HepG2 (cell line): ENCODE measurements around the gene TK2. TPM values are rescaled to one million over a fixed set of nuclear protein-coding genes. Genes with fewer than 3 reads are reported as not detected.

ENCODE experiments used
- BCL6 ChIP-seq: IDR thresholded peaks from 2 replicates; pipeline ENCODE4 v1.6.1; 2016; ENCODE audit warnings: missing genetic modification reagents, missing compliant biosample characterization
- CEBPG ChIP-seq: IDR thresholded peaks from 2 replicates; pipeline ENCODE4 v1.6.1; 2016
- CENPT ChIP-seq: sonication (generic); formaldehyde crosslinking; IDR thresholded peaks from 2 replicates; pipeline ENCODE4 v1.8.0; 2022; ENCODE audit warnings: low read depth, mild to moderate bottlenecking, moderate library complexity, missing genetic modification reagents
- CHD4 ChIP-seq: fragments of 200-600 bp; sonication (generic); IDR thresholded peaks from 2 replicates; pipeline ENCODE4 v1.7.0; 2017; ENCODE audit warnings: mild to moderate bottlenecking, low read length, borderline replicate concordance
- FLYWCH1 ChIP-seq: sonication (generic); formaldehyde crosslinking; IDR thresholded peaks from 2 replicates; pipeline ENCODE4 v1.8.1; 2023; ENCODE audit warnings: mild to moderate bottlenecking, missing genetic modification reagents
- FOXO1 ChIP-seq: sonication (generic); formaldehyde crosslinking; IDR thresholded peaks from 2 replicates; pipeline ENCODE4 v1.4.0; 2020; ENCODE audit warnings: missing genetic modification reagents
- FOXP4 ChIP-seq: sonication (generic); formaldehyde crosslinking; IDR thresholded peaks from 2 replicates; pipeline ENCODE4 v1.4.0; 2020; ENCODE audit warnings: missing genetic modification reagents
- GABPA ChIP-seq, 2 experiments: IDR thresholded peaks; 2 replicates each; pipeline ENCODE4 v1.6.1; 2011 to 2016; ENCODE audit warnings: low read depth in 2 of 2, low read length in 1 of 2, missing biosample characterization in 1 of 2, missing genetic modification characterization in 1 of 2
- HMGA1 ChIP-seq: sonication (generic); formaldehyde crosslinking; conservative IDR thresholded peaks from 2 replicates; pipeline ENCODE4 v1.4.0; 2020; ENCODE audit warnings: missing genetic modification reagents
- NFIC ChIP-seq: IDR thresholded peaks from 2 replicates; pipeline ENCODE4 v1.6.1; 2012; ENCODE audit warnings: mild to moderate bottlenecking, low read length, inconsistent platforms
- TMF1 ChIP-seq: sonication (generic); formaldehyde crosslinking; IDR thresholded peaks from 2 replicates; pipeline ENCODE4 v1.8.1; 2022; ENCODE audit warnings: low read depth, missing genetic modification reagents
- ZFP37 ChIP-seq: sonication (generic); formaldehyde crosslinking; IDR thresholded peaks from 2 replicates; pipeline ENCODE4 v1.4.0; 2020; ENCODE audit warnings: missing genetic modification reagents, borderline replicate concordance
- ZMYM3 ChIP-seq: sonication (generic); formaldehyde crosslinking; IDR thresholded peaks from 2 replicates; pipeline ENCODE4 v1.5.1; 2020; ENCODE audit warnings: mild to moderate bottlenecking, missing genetic modification reagents
- ZNF10 ChIP-seq: sonication (generic); formaldehyde crosslinking; IDR thresholded peaks from 2 replicates; pipeline ENCODE4 v1.4.0; 2020; ENCODE audit warnings: mild to moderate bottlenecking, low read depth, missing genetic modification reagents, borderline replicate concordance
- ZNF598 ChIP-seq: sonication (generic); formaldehyde crosslinking; IDR thresholded peaks from 2 replicates; pipeline ENCODE4 v1.5.1; 2020; ENCODE audit warnings: mild to moderate bottlenecking, missing genetic modification reagents, borderline replicate concordance
- ZSCAN12 ChIP-seq: sonication (generic); formaldehyde crosslinking; IDR thresholded peaks from 2 replicates; pipeline ENCODE4 v1.9.0; 2021; ENCODE audit warnings: mild to moderate bottlenecking, missing genetic modification reagents
- polyA plus RNA-seq, 8 experiments: library from polyadenylated mRNA; depleted of rRNA in 3 of 8; stranded (reverse) in 7 of 8; unstranded in 1 of 8; fragments of >200 nt; fragmentation: Illumina TruSeq in 4 of 8; extraction: Trizol in 4 of 8; gene quantifications; 2 replicates each; pipeline versions ENCODE4 v1.2.1 to v1.2.3, GENCODE V29; 2011 to 2016; ENCODE audit warnings: low read depth in 4 of 8, missing spikeins in 1 of 8, mixed read lengths in 1 of 8; ENCODE audit not compliant: insufficient read depth in 1 of 8
- total RNA-seq, 5 experiments: library from RNA; depleted of rRNA; stranded (reverse); fragments of >200 nt; fragmentation: Illumina TruSeq; extraction: Trizol; gene quantifications; 2 replicates each; pipeline ENCODE4 v1.2.3, GENCODE V29; 2016; ENCODE audit warnings: low read depth in 1 of 5
- TF ChIP-seq, protein P1 (sequence below): sonication (generic); formaldehyde crosslinking; IDR thresholded peaks from 2 replicates; pipeline ENCODE4 v1.9.0; 2021; ENCODE audit warnings: mild to moderate bottlenecking, missing genetic modification reagents
- TF ChIP-seq, protein P2 (sequence below): IDR thresholded peaks from 2 replicates; pipeline ENCODE4 v1.6.1; 2016; ENCODE audit warnings: missing compliant biosample characterization, missing genetic modification reagents, borderline replicate concordance

Gene TK2
- total and polyA plus RNA-seq, 2 of the 13 experiments (the other 11 are each of a cell fraction or from before 2014, with no cell fraction given): 18.7 to 21.0 TPM

DNA sequence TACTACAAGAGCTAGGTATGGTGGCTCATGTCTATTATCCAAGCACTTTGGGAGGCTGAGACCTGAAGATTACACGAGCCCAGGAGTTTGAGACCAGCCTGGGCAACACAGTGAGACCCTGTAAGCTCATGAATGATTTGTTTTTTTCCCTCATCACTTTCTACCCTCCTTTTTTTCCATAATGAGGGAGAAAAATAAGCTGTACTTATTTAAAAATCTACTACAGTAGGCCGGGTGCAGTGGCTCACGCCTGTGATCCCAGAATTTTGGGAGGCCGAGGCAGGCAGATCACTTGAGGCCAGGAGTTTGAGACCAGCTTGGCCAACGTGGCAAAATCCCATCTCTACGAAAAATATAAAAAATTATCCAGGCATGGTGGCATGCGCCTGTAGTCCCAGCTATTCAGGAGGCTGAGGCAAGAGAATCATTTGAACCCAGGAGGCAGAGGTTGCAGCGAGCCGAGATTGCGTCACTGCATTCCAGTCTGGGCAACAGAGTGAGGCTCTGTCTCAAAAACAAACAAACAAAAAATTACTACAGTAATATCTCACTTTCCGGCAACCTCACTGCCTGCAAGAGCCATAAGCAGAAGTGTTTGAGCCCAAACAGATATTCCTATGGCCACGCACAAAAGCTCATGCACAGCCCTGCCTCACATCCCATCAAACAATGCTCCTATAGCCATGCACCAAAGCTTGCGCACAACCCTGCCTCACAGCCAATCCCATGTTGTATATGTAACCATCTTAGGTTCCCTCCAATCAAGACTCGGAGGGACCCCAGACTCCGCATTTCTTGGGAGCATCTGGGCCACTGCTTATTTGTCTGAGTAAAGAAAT lies 37.4 kb downstream of the TK2 start (continued):
- TF ChIP-seq, protein P1, sequence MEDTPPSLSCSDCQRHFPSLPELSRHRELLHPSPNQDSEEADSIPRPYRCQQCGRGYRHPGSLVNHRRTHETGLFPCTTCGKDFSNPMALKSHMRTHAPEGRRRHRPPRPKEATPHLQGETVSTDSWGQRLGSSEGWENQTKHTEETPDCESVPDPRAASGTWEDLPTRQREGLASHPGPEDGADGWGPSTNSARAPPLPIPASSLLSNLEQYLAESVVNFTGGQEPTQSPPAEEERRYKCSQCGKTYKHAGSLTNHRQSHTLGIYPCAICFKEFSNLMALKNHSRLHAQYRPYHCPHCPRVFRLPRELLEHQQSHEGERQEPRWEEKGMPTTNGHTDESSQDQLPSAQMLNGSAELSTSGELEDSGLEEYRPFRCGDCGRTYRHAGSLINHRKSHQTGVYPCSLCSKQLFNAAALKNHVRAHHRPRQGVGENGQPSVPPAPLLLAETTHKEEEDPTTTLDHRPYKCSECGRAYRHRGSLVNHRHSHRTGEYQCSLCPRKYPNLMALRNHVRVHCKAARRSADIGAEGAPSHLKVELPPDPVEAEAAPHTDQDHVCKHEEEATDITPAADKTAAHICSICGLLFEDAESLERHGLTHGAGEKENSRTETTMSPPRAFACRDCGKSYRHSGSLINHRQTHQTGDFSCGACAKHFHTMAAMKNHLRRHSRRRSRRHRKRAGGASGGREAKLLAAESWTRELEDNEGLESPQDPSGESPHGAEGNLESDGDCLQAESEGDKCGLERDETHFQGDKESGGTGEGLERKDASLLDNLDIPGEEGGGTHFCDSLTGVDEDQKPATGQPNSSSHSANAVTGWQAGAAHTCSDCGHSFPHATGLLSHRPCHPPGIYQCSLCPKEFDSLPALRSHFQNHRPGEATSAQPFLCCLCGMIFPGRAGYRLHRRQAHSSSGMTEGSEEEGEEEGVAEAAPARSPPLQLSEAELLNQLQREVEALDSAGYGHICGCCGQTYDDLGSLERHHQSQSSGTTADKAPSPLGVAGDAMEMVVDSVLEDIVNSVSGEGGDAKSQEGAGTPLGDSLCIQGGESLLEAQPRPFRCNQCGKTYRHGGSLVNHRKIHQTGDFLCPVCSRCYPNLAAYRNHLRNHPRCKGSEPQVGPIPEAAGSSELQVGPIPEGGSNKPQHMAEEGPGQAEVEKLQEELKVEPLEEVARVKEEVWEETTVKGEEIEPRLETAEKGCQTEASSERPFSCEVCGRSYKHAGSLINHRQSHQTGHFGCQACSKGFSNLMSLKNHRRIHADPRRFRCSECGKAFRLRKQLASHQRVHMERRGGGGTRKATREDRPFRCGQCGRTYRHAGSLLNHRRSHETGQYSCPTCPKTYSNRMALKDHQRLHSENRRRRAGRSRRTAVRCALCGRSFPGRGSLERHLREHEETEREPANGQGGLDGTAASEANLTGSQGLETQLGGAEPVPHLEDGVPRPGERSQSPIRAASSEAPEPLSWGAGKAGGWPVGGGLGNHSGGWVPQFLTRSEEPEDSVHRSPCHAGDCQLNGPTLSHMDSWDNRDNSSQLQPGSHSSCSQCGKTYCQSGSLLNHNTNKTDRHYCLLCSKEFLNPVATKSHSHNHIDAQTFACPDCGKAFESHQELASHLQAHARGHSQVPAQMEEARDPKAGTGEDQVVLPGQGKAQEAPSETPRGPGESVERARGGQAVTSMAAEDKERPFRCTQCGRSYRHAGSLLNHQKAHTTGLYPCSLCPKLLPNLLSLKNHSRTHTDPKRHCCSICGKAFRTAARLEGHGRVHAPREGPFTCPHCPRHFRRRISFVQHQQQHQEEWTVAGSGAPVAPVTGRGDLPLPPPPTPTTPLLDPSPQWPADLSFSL (CRISPR knock-in tag): no peak
- no peak for TF ChIP-seq ZNF598 (CRISPR knock-in tag)
- TF ChIP-seq ZFP37 (CRISPR knock-in tag): no peak
- TF ChIP-seq NFIC: no peak
- TF ChIP-seq FLYWCH1 (CRISPR knock-in tag): no peak
- peak; percentile 96 for TF ChIP-seq ZMYM3 (CRISPR knock-in tag)
- TF ChIP-seq HMGA1 (CRISPR knock-in tag): no peak
- TF ChIP-seq FOXO1 (CRISPR knock-in tag): no peak; the same call in 1 of the 2 replicates
- TF ChIP-seq FOXP4 (CRISPR knock-in tag): peak; percentile 94
- no peak; the same call in 1 of the 2 replicates for TF ChIP-seq CHD4
- no peak for TF ChIP-seq ZSCAN12
- TF ChIP-seq GABPA (IDR thresholded peaks at IDR 0.05; ENCODE audit: low read depth, low read length): no peak
- TF ChIP-seq GABPA (CRISPR knock-in tag; IDR thresholded peaks at IDR 0.05; ENCODE audit: low read depth): no peak
- TF ChIP-seq, protein P2, sequence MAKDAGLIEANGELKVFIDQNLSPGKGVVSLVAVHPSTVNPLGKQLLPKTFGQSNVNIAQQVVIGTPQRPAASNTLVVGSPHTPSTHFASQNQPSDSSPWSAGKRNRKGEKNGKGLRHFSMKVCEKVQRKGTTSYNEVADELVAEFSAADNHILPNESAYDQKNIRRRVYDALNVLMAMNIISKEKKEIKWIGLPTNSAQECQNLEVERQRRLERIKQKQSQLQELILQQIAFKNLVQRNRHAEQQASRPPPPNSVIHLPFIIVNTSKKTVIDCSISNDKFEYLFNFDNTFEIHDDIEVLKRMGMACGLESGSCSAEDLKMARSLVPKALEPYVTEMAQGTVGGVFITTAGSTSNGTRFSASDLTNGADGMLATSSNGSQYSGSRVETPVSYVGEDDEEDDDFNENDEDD (CRISPR knock-in tag): no peak
- peak; percentile 97 for TF ChIP-seq CEBPG (CRISPR knock-in tag)
- TF ChIP-seq ZNF10 (CRISPR knock-in tag): no peak
- TF ChIP-seq TMF1 (CRISPR knock-in tag): no peak
- TF ChIP-seq CENPT (CRISPR knock-in tag): no peak
- peak; percentile 52 for TF ChIP-seq BCL6 (CRISPR knock-in tag)
